Stimulated activated CD8-positive, alpha-beta memory T cell treated with anti-CD3 and anti-CD28 coated beads, Interleukin-15, amount 100 ng/mL, for 1 hour (primary cell): Measurements from ENCODE around the gene GOLGA5.
"Not testable (repeated sequence)": the region's sequence is repeated elsewhere in the genome, so short reads cannot be mapped to it uniquely, and the experiment has no call there.

Experiments
- DNase-seq: peaks from one replicate; pipeline ENCODE4 v3.0.0-alpha.2; 2020; ENCODE audit warnings: low read depth

Gene GOLGA5

GRCh38 chr14:92832137-92832700 is 38.1 kb downstream of the GOLGA5 start:
- DNase-seq, result no peak

- DNase-seq, result no peak
These were observed 47.8 kb downstream of the GOLGA5 start for GRCh38 chr14:92841930-92842329.

GRCh38 chr14:92844204-92844603 is 50.1 kb downstream of the GOLGA5 start:
- no peak for DNase-seq

GRCh38 chr14:92846162-92846897 is 52.2 kb downstream of the GOLGA5 start:
- DNase-seq, result no peak

- DNase-seq, result no peak
These were observed 53.2 kb downstream of the GOLGA5 start for GRCh38 chr14:92847278-92847677.

- DNase-seq, result no peak
These were observed 53.6 kb downstream of the GOLGA5 start for GRCh38 chr14:92847749-92848148.

- DNase-seq, result no peak
These were observed 54.8 kb downstream of the GOLGA5 start for GRCh38 chr14:92848887-92849286.

GRCh38 chr14:92850492-92850891 is 56.4 kb downstream of the GOLGA5 start:
- no peak for DNase-seq

GRCh38 chr14:92853136-92853535 is 59.0 kb downstream of the GOLGA5 start:
- not testable (repeated sequence) for DNase-seq

GRCh38 chr14:92860049-92860840 is 66.1 kb downstream of the GOLGA5 start:
- DNase-seq, result no peak

- no peak for DNase-seq
These were observed 68.0 kb downstream of the GOLGA5 start for GRCh38 chr14:92861856-92862745.

- no peak for DNase-seq
These were observed 69.4 kb downstream of the GOLGA5 start for GRCh38 chr14:92863286-92864080.

- DNase-seq, result no peak
These were observed 71.6 kb downstream of the GOLGA5 start for GRCh38 chr14:92865674-92866073.

GRCh38 chr14:92866181-92866752 is 72.2 kb downstream of the GOLGA5 start:
- DNase-seq, result no peak

- DNase-seq, result no peak
These were observed 73.1 kb downstream of the GOLGA5 start for GRCh38 chr14:92866901-92867865.

GRCh38 chr14:92874962-92875661 is 81.0 kb downstream of the GOLGA5 start:
- no peak for DNase-seq

- no peak for DNase-seq
These were observed 83.8 kb downstream of the GOLGA5 start for GRCh38 chr14:92877757-92878431.

- DNase-seq, result no peak
These were observed 86.2 kb downstream of the GOLGA5 start for GRCh38 chr14:92880351-92880750.
